GM18868 (cell line): ENCODE data around the gene DHH.
"Not testable (repeated sequence)": the region's sequence is repeated elsewhere in the genome, so short reads cannot be mapped to it uniquely, and the experiment has no call there.

Experiments used
- ATAC-seq: cut with Tn5 transposase; IDR thresholded peaks from one replicate; pipeline ENCODE4 v1.9.1; 2021; ENCODE audit warnings: mild to moderate bottlenecking, moderate library complexity; ENCODE audit not compliant: unreplicated experiment

The DHH gene

GRCh38 chr12:49094160-49094974, at the start of gene DHH:
DHH (minus strand) TSS chr12:49094801; CDS start chr12:49094512, 289 bp downstream.
- no peak for ATAC-seq

- ATAC-seq = no peak
Measured at GRCh38 chr12:49144384-49144783, 49.8 kb upstream of the DHH start.

- no peak for ATAC-seq
Measured at GRCh38 chr12:49138999-49139398, 44.4 kb upstream of the DHH start.

- no peak for ATAC-seq
Measured at GRCh38 chr12:49138587-49138986, 44.0 kb upstream of the DHH start.

GRCh38 chr12:49137476-49137875, 42.9 kb upstream of the DHH start:
- no peak for ATAC-seq

GRCh38 chr12:49136997-49137396, 42.4 kb upstream of the DHH start:
- not testable (repeated sequence) for ATAC-seq

- ATAC-seq = no peak
Measured at GRCh38 chr12:49133590-49133989, 39.0 kb upstream of the DHH start.

- ATAC-seq = no peak
Measured at GRCh38 chr12:49133014-49133413, 38.4 kb upstream of the DHH start.

GRCh38 chr12:49131894-49132461, 37.4 kb upstream of the DHH start:
- no peak for ATAC-seq

GRCh38 chr12:49131051-49131893, 36.7 kb upstream of the DHH start, which contains the start of gene TUBA1B:
TUBA1B (minus strand) TSS chr12:49131395; CDS start chr12:49131300, 95 bp downstream.
- ATAC-seq = peak; percentile 79

GRCh38 chr12:49130151-49131050, 35.8 kb upstream of the DHH start:
- ATAC-seq = peak; percentile 52

GRCh38 chr12:49129332-49130150, 34.9 kb upstream of the DHH start:
- no peak for ATAC-seq

GRCh38 chr12:49127971-49128370, 33.4 kb upstream of the DHH start:
- not testable (repeated sequence) for ATAC-seq

GRCh38 chr12:49126852-49127763, 32.5 kb upstream of the DHH start:
- no peak for ATAC-seq

- no peak for ATAC-seq
Measured at GRCh38 chr12:49121047-49121696, 26.6 kb upstream of the DHH start.

- no peak for ATAC-seq
Measured at GRCh38 chr12:49111206-49111605, 16.6 kb upstream of the DHH start.

- ATAC-seq = peak; percentile 98
Measured at GRCh38 chr12:49110464-49111155, 16.0 kb upstream of the DHH start, which contains the start of gene LMBR1L. LMBR1L (minus strand) TSS chr12:49110847; CDS start chr12:49110555, 292 bp downstream.
